GM12878 (cell line): ENCODE data around the gene CD53.

ENCODE experiments used
- BRCA1 ChIP-seq: IDR thresholded peaks from 2 replicates; pipeline ENCODE4 v1.6.1; 2011; ENCODE audit warnings: low read depth, low read length, improper control_type of control experiment
- CHD4 ChIP-seq: fragments of 200-600 bp; sonication (generic); IDR thresholded peaks from 2 replicates; pipeline ENCODE4 v1.6.1; 2016; ENCODE audit warnings: mild to moderate bottlenecking
- CREB1 ChIP-seq: IDR thresholded peaks from 2 replicates; pipeline ENCODE4 v1.6.1; 2012; ENCODE audit warnings: low read depth, mild to moderate bottlenecking, inconsistent platforms
- ETV6 ChIP-seq, 2 experiments: fragments of 450-650 bp in 1 of 2; IDR thresholded peaks in 1 of 2; conservative IDR thresholded peaks in 1 of 2; 2 replicates each; pipeline ENCODE4 v1.6.1; 2014; ENCODE audit warnings: antibody characterized with exemption in 1 of 2, borderline replicate concordance in 1 of 2, low read depth in 1 of 2, mild to moderate bottlenecking in 1 of 2, moderate library complexity in 1 of 2
- EZH2 ChIP-seq: IDR thresholded peaks from 2 replicates; pipeline ENCODE4 v1.6.1; 2012; ENCODE audit warnings: low read depth, mild to moderate bottlenecking, control low read depth, inconsistent platforms, low read length, borderline replicate concordance; ENCODE audit not compliant: control insufficient read depth
- NFXL1 ChIP-seq: fragments of 450-650 bp; IDR thresholded peaks from 2 replicates; pipeline ENCODE4 v1.6.1; 2017; ENCODE audit warnings: antibody characterized with exemption, mild to moderate bottlenecking, borderline replicate concordance
- NR2C1 ChIP-seq: fragments of 450-650 bp; IDR thresholded peaks from 2 replicates; pipeline ENCODE4 v1.6.1; 2017; ENCODE audit warnings: antibody characterized with exemption, mild to moderate bottlenecking, moderate library complexity
- NR2C2 ChIP-seq: IDR thresholded peaks from 2 replicates; pipeline ENCODE4 v1.6.1; 2011; ENCODE audit warnings: borderline replicate concordance, low read depth; ENCODE audit not compliant: control insufficient read depth, insufficient read length
- RFX5 ChIP-seq: IDR thresholded peaks from 2 replicates; pipeline ENCODE4 v1.6.1; 2011; ENCODE audit warnings: low read depth, low read length, improper control_type of control experiment
- TAF1 ChIP-seq: IDR thresholded peaks from 2 replicates; pipeline ENCODE4 v1.6.1; 2011; ENCODE audit warnings: mild to moderate bottlenecking, low read depth, low read length, borderline replicate concordance
- ZNF384 ChIP-seq: IDR thresholded peaks from 2 replicates; pipeline ENCODE4 v1.6.1; 2012; ENCODE audit warnings: low read depth, mild to moderate bottlenecking, low read length, improper control_type of control experiment, borderline replicate concordance
- TF ChIP-seq, protein P1 (sequence below), 3 experiments: IDR thresholded peaks in 2 of 3; conservative IDR thresholded peaks in 1 of 3; 2 replicates each; pipeline ENCODE4 v1.5.1; 2011; ENCODE audit warnings: low read depth in 3 of 3, low read length in 3 of 3, mild to moderate bottlenecking in 3 of 3, control low read depth in 2 of 3, moderate library complexity in 2 of 3, inconsistent platforms in 1 of 3, mixed read lengths in 1 of 3; ENCODE audit not compliant: control insufficient read depth in 2 of 3, insufficient read depth in 1 of 3; ENCODE audit errors: extremely low read depth in 1 of 3
- TF ChIP-seq, protein P2 (sequence below): fragments of 450-650 bp; IDR thresholded peaks from 2 replicates; pipeline ENCODE4 v1.6.1; 2016; ENCODE audit warnings: mild to moderate bottlenecking

DNA sequence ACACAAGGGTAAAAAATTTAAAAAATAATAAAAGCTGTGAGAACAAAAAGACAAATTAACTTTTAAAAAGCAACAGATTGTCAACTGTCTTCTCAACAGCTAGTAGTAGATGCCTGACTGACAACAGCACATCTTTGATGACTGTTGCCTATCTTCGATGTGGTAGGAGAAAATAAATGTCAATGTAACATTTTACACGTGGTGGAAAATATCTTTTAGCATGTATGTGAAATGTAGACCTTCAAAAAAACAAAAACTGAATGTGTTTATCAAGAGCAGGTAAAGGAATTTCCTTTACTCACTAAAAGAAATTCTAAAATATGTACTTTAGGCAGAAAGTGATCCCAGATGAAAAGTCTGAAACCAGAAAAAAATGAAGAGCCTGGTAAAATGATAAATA lies 42.9 kb downstream of the CD53 start:
- TF ChIP-seq ZNF384, result no peak
- TF ChIP-seq EZH2, result no peak
- no peak for TF ChIP-seq BRCA1
- TF ChIP-seq, protein P1, sequence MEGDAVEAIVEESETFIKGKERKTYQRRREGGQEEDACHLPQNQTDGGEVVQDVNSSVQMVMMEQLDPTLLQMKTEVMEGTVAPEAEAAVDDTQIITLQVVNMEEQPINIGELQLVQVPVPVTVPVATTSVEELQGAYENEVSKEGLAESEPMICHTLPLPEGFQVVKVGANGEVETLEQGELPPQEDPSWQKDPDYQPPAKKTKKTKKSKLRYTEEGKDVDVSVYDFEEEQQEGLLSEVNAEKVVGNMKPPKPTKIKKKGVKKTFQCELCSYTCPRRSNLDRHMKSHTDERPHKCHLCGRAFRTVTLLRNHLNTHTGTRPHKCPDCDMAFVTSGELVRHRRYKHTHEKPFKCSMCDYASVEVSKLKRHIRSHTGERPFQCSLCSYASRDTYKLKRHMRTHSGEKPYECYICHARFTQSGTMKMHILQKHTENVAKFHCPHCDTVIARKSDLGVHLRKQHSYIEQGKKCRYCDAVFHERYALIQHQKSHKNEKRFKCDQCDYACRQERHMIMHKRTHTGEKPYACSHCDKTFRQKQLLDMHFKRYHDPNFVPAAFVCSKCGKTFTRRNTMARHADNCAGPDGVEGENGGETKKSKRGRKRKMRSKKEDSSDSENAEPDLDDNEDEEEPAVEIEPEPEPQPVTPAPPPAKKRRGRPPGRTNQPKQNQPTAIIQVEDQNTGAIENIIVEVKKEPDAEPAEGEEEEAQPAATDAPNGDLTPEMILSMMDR (IDR thresholded peaks at IDR 0.05 in 2 of 3, conservative IDR thresholded peaks at IDR 0.05 in 1 of 3; ENCODE audit: control insufficient read depth in 2 of 3, extremely low read depth in 1 of 3, insufficient read depth in 1 of 3, low read depth in 3 of 3, low read length in 3 of 3), result no peak
- no peak for TF ChIP-seq ETV6 (conservative IDR thresholded peaks at IDR 0.05 in 1 of 2, IDR thresholded peaks at IDR 0.05 in 1 of 2; ENCODE audit: borderline replicate concordance in 1 of 2, low read depth in 1 of 2)
- TF ChIP-seq RFX5, result no peak
- no peak for TF ChIP-seq NR2C2
- no peak for TF ChIP-seq CHD4
- TF ChIP-seq TAF1, result no peak
- TF ChIP-seq NFXL1, result no peak
- no peak for TF ChIP-seq NR2C1
- TF ChIP-seq CREB1, result no peak
- TF ChIP-seq, protein P2, sequence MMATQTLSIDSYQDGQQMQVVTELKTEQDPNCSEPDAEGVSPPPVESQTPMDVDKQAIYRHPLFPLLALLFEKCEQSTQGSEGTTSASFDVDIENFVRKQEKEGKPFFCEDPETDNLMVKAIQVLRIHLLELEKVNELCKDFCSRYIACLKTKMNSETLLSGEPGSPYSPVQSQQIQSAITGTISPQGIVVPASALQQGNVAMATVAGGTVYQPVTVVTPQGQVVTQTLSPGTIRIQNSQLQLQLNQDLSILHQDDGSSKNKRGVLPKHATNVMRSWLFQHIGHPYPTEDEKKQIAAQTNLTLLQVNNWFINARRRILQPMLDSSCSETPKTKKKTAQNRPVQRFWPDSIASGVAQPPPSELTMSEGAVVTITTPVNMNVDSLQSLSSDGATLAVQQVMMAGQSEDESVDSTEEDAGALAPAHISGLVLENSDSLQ, result no peak
